ENCODE measurements around the gene BGLAP. TPM values are rescaled to one million over a fixed set of nuclear protein-coding genes. Genes with fewer than 3 reads are reported as not detected.

Gene BGLAP
- total RNA-seq, 2 donors from 2014 or later, result 1.1 to 3.7 TPM

DNA sequence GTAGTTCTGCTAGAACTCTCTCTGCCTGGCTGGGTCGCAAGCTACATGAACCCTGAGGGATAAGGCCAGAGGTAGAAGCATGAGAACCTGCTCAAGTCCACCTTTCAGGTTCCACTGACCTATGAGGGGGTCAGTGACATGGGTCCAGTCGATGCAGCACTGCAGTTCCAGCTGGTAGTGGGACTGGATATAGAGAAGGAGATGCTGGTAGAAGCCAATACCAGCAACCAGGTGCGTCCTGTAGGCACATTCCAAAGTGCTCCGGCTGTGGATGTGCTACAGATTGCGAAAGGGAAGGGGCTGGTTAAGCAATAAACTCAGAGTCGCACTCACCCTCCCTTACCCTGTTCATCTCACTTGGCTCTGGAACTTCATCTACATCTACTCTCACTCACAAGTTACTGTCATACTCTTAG is 35.0 kb downstream of the BGLAP start:
- Mint-ChIP-seq H3K4me3 (no peak overlapping the region), H3K36me3 (ENCODE audit: low read depth) (peaks cover 18% of the 10 kb centered on the region), H3K4me1 (peaks cover 28% of the 10 kb centered on the region), H3K27ac (peak overlapping the region; percentile 27), H3K27me3 (no peaks in the 10 kb centered on the region)
- no peak for DNase-seq
- H3K9me3 ChIP-seq (ENCODE audit: control insufficient read depth, low read length, poor library complexity, severe bottlenecking), result no peaks in the 10 kb centered on the region
- no peak for ATAC-seq

DNA sequence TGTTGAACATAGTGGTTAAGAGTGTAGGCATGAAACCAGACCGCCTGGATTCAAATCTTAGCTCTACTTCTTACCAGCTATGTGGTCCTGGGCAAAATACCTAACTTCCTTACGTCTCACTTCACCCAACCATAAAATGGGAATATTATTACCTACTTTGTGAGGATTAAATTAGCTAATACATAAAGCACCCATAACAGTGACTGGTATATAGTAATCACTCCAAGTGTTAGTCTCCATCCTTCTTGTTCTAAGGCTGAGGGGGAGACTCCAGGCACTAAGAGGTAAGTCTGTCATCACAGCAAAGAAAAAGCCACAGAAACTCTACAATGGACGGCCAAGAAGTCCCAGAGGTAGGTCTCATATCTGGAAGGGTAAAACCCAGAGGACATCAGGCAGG is 37.9 kb downstream of the BGLAP start:
- H3K9me3 ChIP-seq (ENCODE audit: control insufficient read depth, low read length, poor library complexity, severe bottlenecking), result no peaks in the 10 kb centered on the region
- H3K4me3 Mint-ChIP-seq, result peak overlapping the region; percentile 28
- no peak overlapping the region for H3K27ac Mint-ChIP-seq
- no peaks in the 10 kb centered on the region for H3K27me3 Mint-ChIP-seq
- no peak for ATAC-seq
- no peak for DNase-seq
- peaks cover 6% of the 10 kb centered on the region for H3K36me3 Mint-ChIP-seq (ENCODE audit: low read depth)
- H3K4me1 Mint-ChIP-seq, result peaks cover 41% of the 10 kb centered on the region

DNA sequence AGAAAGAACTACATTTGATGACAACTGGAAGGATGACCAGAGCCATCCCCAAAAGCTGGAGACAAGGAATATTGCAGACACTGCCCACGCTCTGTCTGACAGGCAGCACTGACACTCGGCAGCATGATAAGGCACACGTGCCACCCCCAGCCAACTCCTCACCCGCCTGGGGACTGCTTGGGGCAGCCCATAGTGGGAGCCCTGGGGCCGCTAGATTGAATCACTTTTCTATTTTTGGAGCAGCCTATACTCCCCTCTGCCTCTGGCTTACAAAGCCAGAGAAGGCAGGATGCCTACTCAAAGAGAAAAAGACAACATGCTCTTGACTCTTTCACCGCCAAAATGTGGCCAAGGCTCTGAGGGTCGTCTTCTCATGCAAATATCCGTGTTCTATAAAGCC is 39.3 kb downstream of the BGLAP start:
- no peaks in the 10 kb centered on the region for H3K27me3 Mint-ChIP-seq
- peak overlapping the region; percentile 98 for H3K4me3 Mint-ChIP-seq
- peaks cover 3% of the 10 kb centered on the region for H3K36me3 Mint-ChIP-seq (ENCODE audit: low read depth)
- peaks cover 41% of the 10 kb centered on the region for H3K4me1 Mint-ChIP-seq
- DNase-seq (no peak), ATAC-seq (no peak)
- H3K9me3 ChIP-seq (ENCODE audit: control insufficient read depth, low read length, poor library complexity, severe bottlenecking), result no peaks in the 10 kb centered on the region
- peak overlapping the region; percentile 96 for H3K27ac Mint-ChIP-seq

DNA sequence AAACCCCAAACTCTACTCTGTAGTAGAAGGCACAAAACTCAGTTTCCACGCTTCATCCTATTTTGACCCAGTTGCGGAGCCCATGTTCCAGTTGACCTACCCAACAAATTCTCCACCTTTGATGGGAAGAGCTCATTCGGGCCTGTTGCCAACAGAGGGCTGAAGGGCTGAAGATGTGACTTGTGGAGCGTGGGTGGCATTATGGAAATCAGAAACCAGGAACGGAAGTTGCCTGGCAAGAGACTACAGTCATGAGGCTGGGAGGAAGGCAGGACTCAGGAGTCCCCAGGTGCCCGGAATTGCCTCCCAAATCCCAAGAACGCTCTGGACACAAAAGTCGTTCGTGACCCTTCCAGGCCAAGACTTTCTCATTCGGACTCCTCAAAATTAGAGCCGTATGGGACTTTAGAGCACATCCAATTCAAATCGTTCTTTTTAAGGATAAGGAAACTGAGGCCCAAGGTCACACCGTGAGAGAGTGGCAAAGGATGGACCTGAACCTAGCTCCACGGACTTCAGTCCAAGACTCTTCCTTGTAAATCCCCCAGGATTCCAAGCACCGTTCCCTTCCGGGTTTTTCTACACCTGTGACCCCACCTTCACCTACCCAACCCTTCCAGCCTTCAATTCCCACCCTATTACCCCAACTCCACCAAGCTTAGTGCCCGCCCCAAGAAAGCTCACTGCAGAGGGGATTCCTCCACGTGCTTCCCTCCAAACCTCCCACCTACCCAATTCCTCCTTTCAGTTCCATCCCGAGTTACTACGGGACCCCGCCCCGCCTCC is 39.9 kb downstream of the BGLAP start:
- Mint-ChIP-seq H3K4me1 (peaks cover 41% of the 10 kb centered on the region), H3K4me3 (peak overlapping the region; percentile 98), H3K36me3 (ENCODE audit: low read depth) (peaks cover 3% of the 10 kb centered on the region), H3K27me3 (no peaks in the 10 kb centered on the region), H3K27ac (peak overlapping the region; percentile 96)
- DNase-seq (no peak), ATAC-seq (no peak)
- no peaks in the 10 kb centered on the region for H3K9me3 ChIP-seq (ENCODE audit: control insufficient read depth, low read length, poor library complexity, severe bottlenecking)

DNA sequence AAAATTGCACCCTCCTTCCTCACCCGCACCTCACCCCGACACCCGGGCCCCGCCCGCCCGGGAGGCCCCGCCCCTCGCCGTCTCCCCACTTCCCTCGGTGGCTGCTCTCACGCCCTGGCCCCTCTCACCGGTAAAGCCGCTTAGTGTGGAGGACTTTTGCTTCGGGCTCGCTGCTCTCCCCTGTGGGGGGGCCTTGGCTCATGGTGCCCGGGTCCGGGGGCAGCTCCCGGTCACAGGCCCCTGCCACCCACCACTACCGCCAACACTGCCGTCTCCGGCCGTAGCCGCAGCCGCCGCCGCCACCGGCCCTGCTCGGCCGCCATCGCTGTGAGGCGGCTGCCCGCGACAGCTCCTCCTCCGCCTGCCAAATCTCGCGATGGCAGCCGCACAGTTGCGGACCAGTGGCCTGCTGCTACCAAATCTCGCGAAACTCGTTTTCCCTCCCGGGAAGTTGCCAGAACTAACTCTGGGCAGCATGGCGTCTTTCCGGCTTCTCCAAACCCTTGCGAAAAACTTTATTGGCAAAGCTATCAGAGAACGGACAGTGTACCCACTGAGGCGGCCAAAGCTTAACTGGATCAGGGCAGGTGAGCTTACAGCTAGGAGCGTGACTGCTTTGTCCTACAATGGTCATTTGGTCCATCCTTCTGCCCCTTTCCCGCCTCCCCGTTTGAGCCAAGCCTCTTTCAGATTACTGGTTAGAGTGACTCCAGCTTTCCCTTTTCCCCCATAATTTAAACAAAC is 40.7 kb downstream of the BGLAP start, which contains the start of gene SMG5:
Gene SMG5, minus strand, starts transcription at position 347 of the 744 bp plus-strand sequence. Its CDS starts 145 bp downstream, at position 202.
- Mint-ChIP-seq H3K27ac (peak within 1 kb of the TSS; percentile 96), H3K4me3 (peak within 1 kb of the TSS; percentile 98), H3K4me1 (peaks cover 37% of the 10 kb centered on the region), H3K27me3 (no peaks in the 10 kb centered on the region), H3K36me3 (ENCODE audit: low read depth) (peaks cover 3% of the 10 kb centered on the region)
- H3K9me3 ChIP-seq (ENCODE audit: control insufficient read depth, low read length, poor library complexity, severe bottlenecking), result no peaks in the 10 kb centered on the region
- DNase-seq (peak; percentile 90 to 94 (median 92)), ATAC-seq (peak; percentile 93)

DNA sequence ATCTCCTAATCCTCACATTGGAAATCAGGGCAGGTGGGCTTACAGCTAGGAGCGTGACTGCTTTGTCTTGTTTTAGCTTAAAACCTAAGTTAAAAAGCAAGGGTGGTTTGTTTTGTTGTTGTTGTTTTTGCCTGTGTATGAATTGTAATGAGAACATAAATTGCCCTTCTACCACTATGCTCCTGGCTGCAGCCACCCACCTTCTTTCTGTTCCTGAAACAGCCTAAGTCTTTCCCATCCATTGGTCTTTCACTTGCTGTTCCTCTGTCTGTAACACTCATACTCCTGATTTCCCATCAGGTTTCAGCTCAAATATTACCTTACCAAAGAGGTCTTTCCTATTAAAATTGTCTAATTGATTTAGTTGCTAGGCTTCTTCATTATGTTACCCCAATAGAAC is 41.5 kb downstream of the BGLAP start:
- no peak for ATAC-seq

DNA sequence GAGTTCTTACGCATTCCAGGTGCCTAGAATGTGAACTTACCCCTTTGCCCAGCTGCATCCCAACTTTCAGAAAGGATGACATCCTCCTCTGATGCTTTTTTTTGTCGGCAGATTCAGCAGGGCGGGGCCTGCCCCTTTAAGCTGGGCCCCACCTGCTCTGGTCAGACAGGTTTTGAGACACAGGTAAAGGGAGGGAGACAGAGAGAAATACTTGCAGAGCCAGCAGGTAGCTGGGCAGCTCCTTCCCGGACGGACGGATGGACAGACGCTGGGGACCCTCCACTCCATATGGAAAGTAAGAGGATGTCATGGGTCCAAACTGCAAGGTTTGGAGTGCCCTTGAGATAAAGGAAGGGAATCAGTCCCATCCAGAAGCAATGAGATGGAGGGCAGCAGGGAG is 42.1 kb downstream of the BGLAP start, which contains the start of gene TMEM79:
Gene TMEM79, plus strand, starts transcription at position 214 of the 400 bp plus-strand sequence. CDS start 902 bp downstream, outside the sequence.
- peak within 1 kb of the TSS; percentile 98 for H3K4me3 Mint-ChIP-seq
- DNase-seq, result no peak
- H3K36me3 Mint-ChIP-seq (ENCODE audit: low read depth), result no peaks in the 10 kb centered on the region
- no peak for ATAC-seq
- peak within 1 kb of the TSS; percentile 96 for H3K27ac Mint-ChIP-seq
- peaks cover 33% of the 10 kb centered on the region for H3K4me1 Mint-ChIP-seq
- H3K9me3 ChIP-seq (ENCODE audit: control insufficient read depth, low read length, poor library complexity, severe bottlenecking), result no peaks in the 10 kb centered on the region
- H3K27me3 Mint-ChIP-seq, result no peaks in the 10 kb centered on the region

More for the DNA sequence above, 41.5 kb downstream of the BGLAP start:
- H3K36me3 Mint-ChIP-seq (ENCODE audit: low read depth), result no peaks in the 10 kb centered on the region
- no peaks in the 10 kb centered on the region for H3K27me3 Mint-ChIP-seq
- H3K27ac Mint-ChIP-seq, result peak overlapping the region; percentile 96
- H3K9me3 ChIP-seq (ENCODE audit: control insufficient read depth, low read length, poor library complexity, severe bottlenecking), result no peaks in the 10 kb centered on the region
- DNase-seq, result no peak
- H3K4me1 Mint-ChIP-seq, result peaks cover 33% of the 10 kb centered on the region
- H3K4me3 Mint-ChIP-seq, result peak overlapping the region; percentile 98

DNA sequence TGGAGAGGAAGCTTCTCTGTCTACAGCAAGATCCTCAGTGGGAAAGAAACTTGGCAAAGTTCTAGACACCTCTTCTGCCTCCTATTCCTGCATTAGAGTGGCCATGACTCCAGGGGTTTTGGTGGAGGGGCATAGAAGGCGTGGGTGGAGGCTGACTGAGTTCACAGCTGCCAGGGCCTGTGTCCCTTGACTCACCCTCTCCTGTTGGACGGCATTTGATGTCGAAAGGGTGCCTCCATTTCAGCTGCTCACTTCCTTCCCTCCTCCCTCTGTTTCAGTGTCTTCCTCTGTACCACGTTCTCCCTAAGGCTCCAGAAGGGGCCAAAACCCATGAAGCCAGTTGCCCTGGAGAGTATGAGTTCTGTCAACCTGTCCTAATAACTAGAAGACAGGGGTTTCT is 42.8 kb downstream of the BGLAP start:
- H3K27me3 Mint-ChIP-seq, result no peaks in the 10 kb centered on the region
- no peak overlapping the region for H3K4me3 Mint-ChIP-seq
- H3K27ac Mint-ChIP-seq, result peak overlapping the region; percentile 96
- H3K9me3 ChIP-seq (ENCODE audit: control insufficient read depth, low read length, poor library complexity, severe bottlenecking), result no peaks in the 10 kb centered on the region
- H3K36me3 Mint-ChIP-seq (ENCODE audit: low read depth), result no peaks in the 10 kb centered on the region
- ATAC-seq, result no peak
- H3K4me1 Mint-ChIP-seq, result peaks cover 33% of the 10 kb centered on the region
- DNase-seq, result no peak

DNA sequence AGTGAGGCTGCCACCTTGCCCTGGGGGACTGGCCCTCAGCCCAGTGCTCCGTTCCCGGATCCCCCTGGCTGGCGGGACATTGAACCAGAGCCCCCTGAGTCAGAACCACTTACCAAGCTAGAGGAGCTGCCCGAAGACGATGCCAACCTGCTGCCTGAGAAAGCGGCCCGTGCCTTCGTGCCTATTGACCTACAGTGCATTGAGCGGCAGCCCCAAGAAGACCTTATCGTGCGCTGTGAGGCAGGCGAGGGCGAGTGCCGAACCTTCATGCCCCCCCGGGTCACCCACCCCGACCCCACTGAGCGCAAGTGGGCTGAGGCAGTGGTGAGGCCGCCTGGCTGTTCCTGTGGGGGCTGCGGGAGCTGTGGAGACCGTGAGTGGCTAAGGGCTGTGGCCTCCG is 43.5 kb downstream of the BGLAP start:
- no peak overlapping the region for H3K27ac Mint-ChIP-seq

DNA sequence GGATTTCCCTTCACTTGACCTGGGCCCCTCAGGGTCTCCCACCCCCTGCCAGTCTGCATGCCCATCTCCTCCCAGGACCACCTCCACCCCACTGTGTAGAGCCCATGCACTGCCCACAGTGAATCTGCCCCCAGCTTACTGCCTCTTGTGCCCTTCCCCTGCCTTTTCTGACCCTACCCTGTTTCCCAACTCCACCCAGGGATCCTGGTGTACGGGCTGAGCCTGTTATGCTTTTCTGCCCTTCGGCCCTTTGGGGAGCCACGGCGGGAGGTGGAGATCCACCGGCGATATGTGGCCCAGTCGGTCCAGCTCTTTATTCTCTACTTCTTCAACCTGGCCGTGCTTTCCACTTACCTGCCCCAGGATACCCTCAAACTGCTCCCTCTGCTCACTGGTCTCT is 44.1 kb downstream of the BGLAP start:
- Mint-ChIP-seq H3K27ac (no peak overlapping the region), H3K36me3 (ENCODE audit: low read depth) (no peaks in the 10 kb centered on the region), H3K27me3 (no peaks in the 10 kb centered on the region), H3K4me1 (peaks cover 25% of the 10 kb centered on the region), H3K4me3 (no peak overlapping the region)
- no peak for DNase-seq
- no peaks in the 10 kb centered on the region for H3K9me3 ChIP-seq (ENCODE audit: control insufficient read depth, low read length, poor library complexity, severe bottlenecking)
- ATAC-seq, result no peak

More for the DNA sequence above, 43.5 kb downstream of the BGLAP start:
- Mint-ChIP-seq H3K36me3 (ENCODE audit: low read depth) (no peaks in the 10 kb centered on the region), H3K4me1 (peaks cover 29% of the 10 kb centered on the region), H3K4me3 (no peak overlapping the region), H3K27me3 (no peaks in the 10 kb centered on the region)
- H3K9me3 ChIP-seq (ENCODE audit: control insufficient read depth, low read length, poor library complexity, severe bottlenecking), result no peaks in the 10 kb centered on the region
- ATAC-seq, result no peak
- DNase-seq, result no peak

DNA sequence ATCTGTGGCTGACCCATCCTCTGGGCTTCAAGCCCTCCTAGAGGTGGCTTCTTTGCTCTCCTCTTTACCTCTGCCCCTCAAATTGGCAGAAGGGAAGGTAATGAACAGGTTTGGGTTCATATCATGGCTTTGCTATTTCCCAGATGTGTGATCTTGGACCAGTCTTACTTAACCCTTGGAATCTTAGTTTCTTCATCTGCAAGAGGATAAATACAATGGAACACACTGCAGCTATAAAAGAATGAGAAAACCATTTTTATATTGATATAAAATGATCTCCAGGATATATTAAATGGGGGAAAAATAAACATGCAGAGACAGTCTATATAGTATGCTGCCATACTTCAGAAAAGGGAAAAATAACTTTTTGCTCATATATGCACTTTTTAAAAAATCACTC is 47.9 kb downstream of the BGLAP start:
- H3K36me3 Mint-ChIP-seq (ENCODE audit: low read depth), result no peaks in the 10 kb centered on the region
- ATAC-seq, result no peak
- no peak for DNase-seq
- no peak overlapping the region for H3K27ac Mint-ChIP-seq
- no peaks in the 10 kb centered on the region for H3K9me3 ChIP-seq (ENCODE audit: control insufficient read depth, low read length, poor library complexity, severe bottlenecking)
- no peak overlapping the region for H3K4me3 Mint-ChIP-seq
- H3K4me1 Mint-ChIP-seq, result peaks cover 4% of the 10 kb centered on the region
- no peaks in the 10 kb centered on the region for H3K27me3 Mint-ChIP-seq

DNA sequence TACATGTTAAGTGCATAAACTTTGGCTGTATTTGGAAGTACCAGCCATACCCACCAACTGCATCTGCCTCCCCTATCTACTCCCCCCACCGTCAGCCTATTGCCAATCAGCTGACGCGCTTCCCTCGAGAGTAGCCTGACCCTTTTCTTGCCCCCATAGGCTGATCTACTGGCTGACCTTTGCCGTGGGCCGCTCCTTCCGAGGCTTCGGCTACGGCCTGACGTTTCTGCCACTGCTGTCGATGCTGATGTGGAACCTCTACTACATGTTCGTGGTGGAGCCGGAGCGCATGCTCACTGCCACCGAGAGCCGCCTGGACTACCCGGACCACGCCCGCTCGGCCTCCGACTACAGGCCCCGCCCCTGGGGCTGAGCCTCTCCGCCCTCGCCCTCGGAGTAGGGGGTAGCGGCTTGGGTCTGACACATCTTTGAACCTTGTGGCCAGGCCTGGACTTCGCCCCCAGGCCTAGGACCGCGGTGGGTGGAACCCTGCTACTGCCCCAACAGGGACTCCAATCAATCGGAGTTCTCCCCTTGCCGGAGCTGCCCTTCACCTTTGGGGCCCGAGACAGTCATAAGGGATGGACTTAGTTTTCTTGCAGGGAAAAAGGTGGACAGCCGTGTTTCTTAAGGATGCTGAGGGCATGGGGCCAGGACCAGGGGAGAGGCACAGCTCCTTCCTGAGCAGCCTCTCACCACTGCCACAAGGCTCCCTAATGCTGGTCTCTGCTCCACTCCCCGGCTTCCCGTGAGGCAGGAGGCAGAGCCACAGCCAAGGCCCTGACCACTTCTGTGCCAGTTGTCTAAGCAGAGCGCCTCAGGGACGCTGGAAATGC is 49.5 kb downstream of the BGLAP start:
- H3K4me1 Mint-ChIP-seq, result peaks cover 10% of the 10 kb centered on the region
- H3K27me3 Mint-ChIP-seq, result no peaks in the 10 kb centered on the region
- peak overlapping the region; percentile 21 for H3K4me3 Mint-ChIP-seq
- H3K36me3 Mint-ChIP-seq (ENCODE audit: low read depth), result no peaks in the 10 kb centered on the region
- H3K9me3 ChIP-seq (ENCODE audit: control insufficient read depth, low read length, poor library complexity, severe bottlenecking), result no peaks in the 10 kb centered on the region
- peak overlapping the region; percentile 62 for H3K27ac Mint-ChIP-seq
- DNase-seq, result no peak
- ATAC-seq, result peak; percentile 43

Data from T-helper 17 cell (primary cell).